ENCODE results near the gene ELF2. TPM values are rescaled to one million over a fixed set of nuclear protein-coding genes. Genes with fewer than 3 reads are reported as not detected.

ELF2 gene
- total RNA-seq, 4 donors from 2014 or later: 58.1 to 76.6 (median 65.0) TPM

DNA sequence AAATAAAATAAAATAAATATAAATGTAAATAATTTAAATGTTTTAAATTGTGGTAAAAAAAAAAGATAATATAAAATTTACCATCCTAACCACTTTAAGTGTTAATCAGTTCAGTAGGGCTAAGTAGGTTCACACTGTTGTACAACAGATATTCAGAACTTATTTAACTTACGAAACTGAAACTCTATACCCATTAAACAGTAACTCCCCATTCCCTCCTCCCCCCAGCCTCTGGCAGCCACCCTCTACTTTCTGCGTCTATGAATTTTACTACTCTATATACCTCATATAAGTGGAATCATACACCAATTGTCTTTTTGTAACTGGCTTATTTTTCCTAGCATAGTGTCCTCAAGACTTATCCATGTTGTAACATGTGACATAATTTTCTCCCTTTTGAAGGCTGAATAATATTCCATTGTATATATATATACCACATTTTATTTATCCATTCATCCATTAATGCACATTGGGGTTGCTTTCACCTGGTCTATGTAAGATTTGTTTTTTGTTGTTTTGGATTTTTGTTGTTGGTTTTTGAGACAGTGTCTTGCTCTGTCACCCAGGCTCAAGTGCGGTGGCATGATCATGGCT lies 32.5 kb upstream of the ELF2 start:
- no peaks in the 10 kb centered on the region for H3K27me3 ChIP-seq

DNA sequence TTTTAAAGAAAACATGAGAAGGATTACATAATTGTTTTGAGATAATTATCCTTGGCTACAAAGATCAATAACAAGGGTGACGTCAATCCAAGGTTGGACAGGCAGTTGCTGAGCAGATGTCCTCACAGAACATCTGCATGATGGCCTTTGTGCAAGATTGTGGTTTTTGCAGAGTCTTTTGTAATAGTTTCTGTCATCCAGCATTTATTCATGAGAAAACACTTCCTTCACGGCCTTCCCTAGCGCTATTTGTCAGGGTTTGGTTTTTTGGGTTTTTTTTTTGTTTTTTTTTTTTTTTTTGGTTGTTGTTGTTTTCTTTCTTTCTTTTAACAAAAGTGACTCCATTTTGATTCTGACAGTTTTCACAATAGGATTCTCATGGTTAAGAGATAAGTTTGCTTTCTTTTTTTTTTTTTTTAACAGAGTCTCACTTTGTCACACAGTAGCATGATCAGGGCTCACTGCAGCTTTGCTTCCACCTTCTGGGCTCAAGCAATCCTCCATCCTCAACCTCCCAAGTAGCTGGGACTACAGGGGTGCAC lies 31.5 kb upstream of the ELF2 start:
- Histone ChIP-seq H3K4me3 (replicated peaks in 1 of 3) (no peak overlapping the region), H3K4me1 (no peaks in the 10 kb centered on the region), H3K36me3 (no peaks in the 10 kb centered on the region), H3K27ac (no peak overlapping the region), H3K9me3 (no peaks in the 10 kb centered on the region), H3K27me3 (no peaks in the 10 kb centered on the region)
- intact Hi-C loops (cut with DNase I): no loop called here
- DNase-seq: no peak
- no peak for TF ChIP-seq POLR2A (IDR thresholded peaks at IDR 0.05)
- TF ChIP-seq, protein P1, sequence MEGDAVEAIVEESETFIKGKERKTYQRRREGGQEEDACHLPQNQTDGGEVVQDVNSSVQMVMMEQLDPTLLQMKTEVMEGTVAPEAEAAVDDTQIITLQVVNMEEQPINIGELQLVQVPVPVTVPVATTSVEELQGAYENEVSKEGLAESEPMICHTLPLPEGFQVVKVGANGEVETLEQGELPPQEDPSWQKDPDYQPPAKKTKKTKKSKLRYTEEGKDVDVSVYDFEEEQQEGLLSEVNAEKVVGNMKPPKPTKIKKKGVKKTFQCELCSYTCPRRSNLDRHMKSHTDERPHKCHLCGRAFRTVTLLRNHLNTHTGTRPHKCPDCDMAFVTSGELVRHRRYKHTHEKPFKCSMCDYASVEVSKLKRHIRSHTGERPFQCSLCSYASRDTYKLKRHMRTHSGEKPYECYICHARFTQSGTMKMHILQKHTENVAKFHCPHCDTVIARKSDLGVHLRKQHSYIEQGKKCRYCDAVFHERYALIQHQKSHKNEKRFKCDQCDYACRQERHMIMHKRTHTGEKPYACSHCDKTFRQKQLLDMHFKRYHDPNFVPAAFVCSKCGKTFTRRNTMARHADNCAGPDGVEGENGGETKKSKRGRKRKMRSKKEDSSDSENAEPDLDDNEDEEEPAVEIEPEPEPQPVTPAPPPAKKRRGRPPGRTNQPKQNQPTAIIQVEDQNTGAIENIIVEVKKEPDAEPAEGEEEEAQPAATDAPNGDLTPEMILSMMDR (IDR thresholded peaks at IDR 0.05): no peak
- 69 to 80% methylated on average over 3 of the region's 3 CpGs for WGBS, 2 donors

More for the DNA sequence above, 32.5 kb upstream of the ELF2 start:
- no peak overlapping the region for H3K27ac ChIP-seq
- H3K9me3 ChIP-seq: no peaks in the 10 kb centered on the region
- WGBS, 2 donors: 91 to 94% methylated on average over 3 of the region's 3 CpGs
- no peaks in the 10 kb centered on the region for H3K36me3 ChIP-seq
- TF ChIP-seq, protein P1 (IDR thresholded peaks at IDR 0.05): no peak
- no peak for TF ChIP-seq POLR2A (IDR thresholded peaks at IDR 0.05)
- H3K4me1 ChIP-seq: no peaks in the 10 kb centered on the region
- DNase-seq: no peak
- no peak overlapping the region for H3K4me3 ChIP-seq (replicated peaks in 1 of 3)
- intact Hi-C loops (cut with DNase I): no loop called here

DNA sequence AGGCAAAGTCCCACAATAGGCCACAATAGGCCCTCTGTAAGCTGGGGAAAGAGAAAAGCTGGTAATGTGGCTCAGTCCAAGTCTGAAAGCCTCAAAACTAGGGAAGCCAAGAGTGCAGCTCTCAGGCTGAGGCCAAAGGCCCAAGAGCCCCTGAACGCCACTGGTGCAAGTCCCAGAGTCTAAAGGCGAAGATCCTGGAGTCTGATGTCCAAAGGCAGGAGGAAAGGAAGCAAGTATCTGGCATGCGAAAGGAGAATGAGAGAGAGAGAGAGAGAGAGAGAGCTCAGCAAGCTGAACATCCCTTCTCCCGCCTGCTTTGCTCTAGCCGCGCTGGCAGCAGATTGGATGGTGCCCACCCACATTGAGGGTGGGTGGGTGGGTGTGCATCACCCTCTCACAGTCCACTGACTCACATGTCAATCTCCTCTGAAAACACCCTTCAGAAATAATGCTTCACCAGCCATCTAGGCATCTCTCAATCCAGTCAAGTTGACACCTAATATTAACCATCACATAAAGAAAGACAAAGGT lies 30.9 kb upstream of the ELF2 start:
- Histone ChIP-seq H3K27ac (no peak overlapping the region), H3K36me3 (no peaks in the 10 kb centered on the region), H3K9me3 (no peaks in the 10 kb centered on the region), H3K27me3 (no peaks in the 10 kb centered on the region), H3K4me1 (no peaks in the 10 kb centered on the region), H3K4me3 (replicated peaks in 1 of 3) (no peak overlapping the region)
- DNase-seq: no peak
- WGBS, 2 donors: 88 to 89% methylated on average over 6 of the region's 6 CpGs
- intact Hi-C loops (cut with DNase I): no loop called here
- TF ChIP-seq, protein P1 (IDR thresholded peaks at IDR 0.05): no peak
- TF ChIP-seq POLR2A (IDR thresholded peaks at IDR 0.05): no peak

DNA sequence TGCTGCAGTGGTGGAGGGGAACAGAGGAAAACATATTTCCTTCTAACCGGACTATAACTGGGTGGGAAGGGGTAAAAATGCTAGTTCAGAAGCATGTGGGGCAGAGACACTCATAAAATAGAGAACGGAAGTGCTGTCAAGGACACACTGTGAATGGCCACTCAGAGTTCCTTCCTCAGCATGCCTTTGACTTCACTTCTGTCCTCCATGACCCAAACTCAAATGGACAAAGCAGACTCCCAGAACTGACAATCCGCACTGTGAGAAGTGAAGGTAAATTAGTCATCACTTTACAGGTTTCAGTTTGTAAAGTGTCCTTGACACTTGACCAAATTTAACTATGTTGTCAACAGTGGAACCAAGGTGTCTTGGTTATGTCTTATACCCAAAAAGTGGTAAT lies 30.2 kb upstream of the ELF2 start:
- Histone ChIP-seq H3K9me3 (no peaks in the 10 kb centered on the region), H3K27ac (no peak overlapping the region), H3K27me3 (no peaks in the 10 kb centered on the region), H3K4me3 (replicated peaks in 1 of 3) (no peak overlapping the region), H3K36me3 (no peaks in the 10 kb centered on the region), H3K4me1 (no peaks in the 10 kb centered on the region)
- 74 to 85% methylated on average over 3 of the region's 3 CpGs for WGBS, 2 donors
- no peak for DNase-seq
- TF ChIP-seq POLR2A (IDR thresholded peaks at IDR 0.05): no peak
- TF ChIP-seq, protein P1 (IDR thresholded peaks at IDR 0.05): no peak
- intact Hi-C loops (cut with DNase I): no loop called here

DNA sequence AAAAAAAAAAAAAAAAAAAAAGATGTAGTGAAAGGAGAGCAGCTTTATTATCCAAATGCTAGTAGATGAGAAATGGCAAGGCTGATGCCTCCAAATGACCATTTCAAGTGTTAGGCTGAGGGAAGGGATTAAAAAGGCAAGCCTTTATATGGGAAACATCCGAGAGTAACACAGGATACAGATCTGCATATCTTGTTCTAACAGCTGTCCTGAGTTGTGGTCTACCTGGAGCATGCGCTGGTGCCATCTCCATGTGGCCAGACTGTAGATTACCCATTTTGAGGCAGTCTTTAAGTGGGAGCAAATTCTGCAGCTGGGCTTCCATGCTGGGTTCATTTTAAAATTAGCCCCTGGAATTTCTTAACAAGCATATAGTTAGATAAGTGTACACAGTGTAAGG lies 26.0 kb upstream of the ELF2 start:
- intact Hi-C loops (cut with DNase I): no loop called here
- no peaks in the 10 kb centered on the region for H3K4me1 ChIP-seq
- no peaks in the 10 kb centered on the region for H3K36me3 ChIP-seq
- TF ChIP-seq, protein P1 (IDR thresholded peaks at IDR 0.05): no peak
- TF ChIP-seq POLR2A (IDR thresholded peaks at IDR 0.05): no peak
- no peaks in the 10 kb centered on the region for H3K9me3 ChIP-seq
- WGBS, 2 donors: 97% methylated on average over 2 of the region's 2 CpGs
- DNase-seq: no peak
- no peak overlapping the region for H3K27ac ChIP-seq
- no peak overlapping the region for H3K4me3 ChIP-seq (replicated peaks in 1 of 3)
- no peaks in the 10 kb centered on the region for H3K27me3 ChIP-seq

Data from thyroid gland (tissue), 4 donors.